Esophagus mucosa (tissue), 1 donor: ENCODE measurements around the gene NATD1. TPM values are rescaled to one million over a fixed set of nuclear protein-coding genes. Genes with fewer than 3 reads are reported as not detected.

Source experiments
- ATAC-seq: fragments of 200-7000 bp; cut with Tn5 transposase; one replicate; pipeline ENCODE4 v1.9.1; 2020
- total RNA-seq: library from RNA; stranded (reverse); gene quantifications from one replicate; pipeline ENCODE4 v1.2.4, GENCODE V29; 2023
- donor health status: DM: yes; HTN: yes; CAD: no.

Gene NATD1
- total RNA-seq, 1 donor from 2014 or later = 2.1 TPM

DNA sequence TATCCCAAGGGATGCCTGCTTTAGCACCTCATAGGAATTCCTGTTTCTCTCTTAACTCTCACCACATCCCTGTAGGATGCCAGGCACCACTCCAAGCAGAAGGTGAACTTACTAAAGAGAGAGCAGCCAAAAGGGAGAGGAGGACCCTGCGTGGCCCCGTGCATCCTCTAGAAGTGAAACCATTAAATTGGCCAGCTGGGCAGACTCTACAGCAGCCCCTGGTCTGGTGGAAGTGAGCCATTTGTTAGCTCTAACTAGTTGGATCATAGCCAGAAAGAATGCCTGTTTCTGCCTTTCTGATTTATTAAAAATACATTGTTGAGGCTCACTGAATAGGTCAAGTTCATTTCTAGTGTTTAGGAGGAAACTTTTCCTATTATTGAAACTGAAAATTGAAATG lies 61.5 kb downstream of the NATD1 start:
- ATAC-seq = no peak

DNA sequence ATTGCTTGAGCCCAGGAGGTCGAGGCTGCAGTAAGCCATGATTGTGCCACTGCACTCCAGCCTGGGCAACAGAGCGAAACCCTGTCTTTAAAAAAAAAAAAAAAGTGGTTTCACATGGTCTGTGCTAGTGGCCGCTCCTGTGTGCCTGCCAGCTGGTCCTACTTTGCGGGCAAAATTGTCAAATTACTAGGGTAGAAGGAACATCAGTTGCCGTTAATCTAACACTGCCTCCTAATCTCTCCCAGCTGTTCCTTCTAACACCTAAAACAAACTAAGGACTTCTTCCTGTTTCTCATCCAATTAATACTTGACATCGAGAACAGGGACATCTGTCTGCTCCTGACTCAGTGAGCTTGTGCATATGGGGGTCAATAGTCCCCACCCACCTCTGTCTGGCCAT lies 63.1 kb downstream of the NATD1 start:
- no peak for ATAC-seq

DNA sequence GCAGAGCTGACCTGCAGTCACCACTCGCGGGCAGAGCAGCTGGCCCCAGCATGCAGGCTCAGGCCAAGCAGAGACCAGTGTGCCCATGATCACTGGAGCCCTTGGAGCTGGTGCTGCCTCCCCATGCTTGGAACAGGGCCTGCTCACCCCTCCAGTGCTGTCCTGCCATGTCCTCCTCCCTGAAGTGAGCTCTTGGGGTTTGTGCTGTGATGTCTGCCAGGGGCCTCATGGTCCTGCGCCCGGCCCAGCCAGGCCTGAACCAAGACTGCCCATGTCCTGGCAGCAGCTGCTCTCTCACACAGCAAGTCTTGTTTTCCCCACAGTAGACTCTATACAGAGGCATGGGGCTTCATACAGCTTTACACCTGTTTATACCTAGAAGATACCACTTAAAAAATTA lies 63.8 kb downstream of the NATD1 start:
- ATAC-seq = no peak

Other genes with a start within 250 kb of the NATD1 start
- 93.8 TPM for gene USP22, start 210.4 kb downstream of the NATD1 start, total RNA-seq
- gene DHRS7B, start 126.4 kb downstream of the NATD1 start, total RNA-seq = 7.5 TPM
- 21.1 TPM for gene TMEM11, start 39.2 kb downstream of the NATD1 start, total RNA-seq
- 41.3 TPM for gene MAP2K3, start 31.3 kb upstream of the NATD1 start, total RNA-seq
- gene KCNJ12, start 122.9 kb upstream of the NATD1 start, total RNA-seq = not detected